ENCODE measurements around the gene SNX11.

Gene SNX11

GRCh38 chr17:48161127-48161905 is 53.8 kb downstream of the SNX11 start:
- DNase-seq (ENCODE audit: low read depth, low spot score): no peak
- in situ Hi-C loops (cut with HindIII; ENCODE audit: low sequenced_read_pairs): no loop called here
- TF ChIP-seq CTCF (IDR thresholded peaks at IDR 0.05; ENCODE audit: low read depth, low read length): no peak
- H3K4me3 ChIP-seq (ENCODE audit: low read depth, low read length): no peak overlapping the region

GRCh38 chr17:48162306-48162934 is 54.9 kb downstream of the SNX11 start:
- no peak for TF ChIP-seq CTCF (IDR thresholded peaks at IDR 0.05; ENCODE audit: low read depth, low read length)
- DNase-seq (ENCODE audit: low read depth, low spot score): no peak
- no peak overlapping the region for H3K4me3 ChIP-seq (ENCODE audit: low read depth, low read length)
- in situ Hi-C loops (cut with HindIII; ENCODE audit: low sequenced_read_pairs): no loop called here

- peak; percentile 47 for DNase-seq (ENCODE audit: low read depth, low spot score)
- in situ Hi-C loops (cut with HindIII; ENCODE audit: low sequenced_read_pairs): no loop called here
- H3K4me3 ChIP-seq (ENCODE audit: low read depth, low read length): no peak overlapping the region
- TF ChIP-seq CTCF (IDR thresholded peaks at IDR 0.05; ENCODE audit: low read depth, low read length): no peak
Observed at GRCh38 chr17:48162946-48163506, 55.5 kb downstream of the SNX11 start.

GRCh38 chr17:48163809-48164208 is 56.2 kb downstream of the SNX11 start:
- DNase-seq (ENCODE audit: low read depth, low spot score): no peak
- peak; percentile 20 for TF ChIP-seq CTCF (IDR thresholded peaks at IDR 0.05; ENCODE audit: low read depth, low read length)
- no peak overlapping the region for H3K4me3 ChIP-seq (ENCODE audit: low read depth, low read length)
- in situ Hi-C loops (cut with HindIII; ENCODE audit: low sequenced_read_pairs): no loop called here

- DNase-seq (ENCODE audit: low read depth, low spot score): no peak
- in situ Hi-C loops (cut with HindIII; ENCODE audit: low sequenced_read_pairs): no loop called here
Observed at GRCh38 chr17:48169926-48170325, 62.4 kb downstream of the SNX11 start.

More at GRCh38 chr17:48169926-48170325, 62.4 kb downstream of the SNX11 start:
- no peak overlapping the region for H3K4me3 ChIP-seq (ENCODE audit: low read depth, low read length)
- TF ChIP-seq CTCF (IDR thresholded peaks at IDR 0.05; ENCODE audit: low read depth, low read length): no peak

Measured in astrocyte of the spinal cord (primary cell).